KG1 (cell line): ENCODE measurements around the gene NUTM1.
A peak's percentile ranks its signal among the peaks of the same experiment; 100 is the strongest.
"Not testable (repeated sequence)": the region's sequence is repeated elsewhere in the genome, so short reads cannot be mapped to it uniquely, and the experiment has no call there.

Experiments
- DNase-seq: peaks from one replicate; lab custom pipeline; 2025; lab: John Stamatoyannopoulos, UW

Gene NUTM1

GRCh38 chr15:34365836-34366235 is 22.7 kb downstream of the NUTM1 start:
- no peak for DNase-seq

- DNase-seq: no peak
Measured at GRCh38 chr15:34366271-34367065, 23.4 kb downstream of the NUTM1 start.

- DNase-seq: peak; percentile 83
Measured at GRCh38 chr15:34367101-34368081, 24.3 kb downstream of the NUTM1 start, which contains the start of gene LPCAT4. Gene LPCAT4 (minus strand): TSS chr15:34367196. CDS start chr15:34367100, 96 bp downstream.

- no peak for DNase-seq
Measured at GRCh38 chr15:34370129-34370528, 27.0 kb downstream of the NUTM1 start.

- DNase-seq: no peak
Measured at GRCh38 chr15:34370643-34371042, 27.5 kb downstream of the NUTM1 start.

- DNase-seq: no peak
Measured at GRCh38 chr15:34373951-34374350, 30.8 kb downstream of the NUTM1 start.

- no peak for DNase-seq
Measured at GRCh38 chr15:34374816-34375215, 31.7 kb downstream of the NUTM1 start.

GRCh38 chr15:34375541-34375940 is 32.4 kb downstream of the NUTM1 start:
- not testable (repeated sequence) for DNase-seq

GRCh38 chr15:34376856-34377255 is 33.7 kb downstream of the NUTM1 start:
- DNase-seq: no peak

- not testable (repeated sequence) for DNase-seq
Measured at GRCh38 chr15:34380491-34380890, 37.4 kb downstream of the NUTM1 start.

GRCh38 chr15:34381829-34382521 is 38.9 kb downstream of the NUTM1 start:
- not testable (repeated sequence) for DNase-seq

GRCh38 chr15:34389594-34390086 is 46.5 kb downstream of the NUTM1 start:
- DNase-seq: not testable (repeated sequence)

- DNase-seq: not testable (repeated sequence)
Measured at GRCh38 chr15:34392981-34393380, 49.9 kb downstream of the NUTM1 start.

GRCh38 chr15:34397637-34398259 is 54.6 kb downstream of the NUTM1 start:
- DNase-seq: not testable (repeated sequence)

GRCh38 chr15:34403160-34403598 is 60.1 kb downstream of the NUTM1 start:
- DNase-seq: not testable (repeated sequence)

GRCh38 chr15:34403899-34404298 is 60.8 kb downstream of the NUTM1 start:
- DNase-seq: not testable (repeated sequence)
